Fibroblast of pulmonary artery (primary cell): ENCODE measurements around the gene CHRNA9.
"Not testable (repeated sequence)": the region's sequence is repeated elsewhere in the genome, so short reads cannot be mapped to it uniquely, and the experiment has no call there.

Experiments
- DNase-seq: peaks from one replicate; pipeline ENCODE4 v3.0.0-alpha.2; 2010; ENCODE audit warnings: low read depth
- H3K4me3 ChIP-seq: replicated peaks from 2 replicates; pipeline ENCODE4 v1.5.1; 2011; ENCODE audit warnings: low read depth, mild to moderate bottlenecking, control low read depth, low read length, moderate library complexity
- TF ChIP-seq, protein P1 (sequence below): IDR thresholded peaks from 2 replicates; pipeline ENCODE4 v1.5.1; 2011; ENCODE audit warnings: mild to moderate bottlenecking, control low read depth, low read length, inconsistent platforms; ENCODE audit errors: missing control alignments

The CHRNA9 gene

DNA sequence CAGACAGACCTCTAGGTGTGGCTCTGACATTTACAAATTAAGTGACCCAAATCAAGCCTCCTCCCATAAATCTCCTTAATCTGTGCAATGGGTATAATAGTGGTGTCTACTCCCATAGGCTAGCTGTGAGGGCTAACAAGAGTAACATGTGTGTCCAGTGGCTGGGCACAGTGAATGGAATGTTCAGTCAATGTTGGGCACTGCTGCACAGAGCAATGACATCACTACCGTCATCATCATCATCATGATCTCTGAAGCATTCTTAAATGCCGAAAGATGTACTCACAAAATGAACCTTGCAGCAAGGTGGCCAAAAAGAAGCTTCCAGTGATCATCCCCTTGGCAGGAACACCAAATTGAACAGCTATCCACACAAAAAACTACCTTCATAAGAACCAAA, 43.5 kb downstream of the CHRNA9 start:
- no peak for DNase-seq
- H3K4me3 ChIP-seq = no peak overlapping the region
- TF ChIP-seq, protein P1, sequence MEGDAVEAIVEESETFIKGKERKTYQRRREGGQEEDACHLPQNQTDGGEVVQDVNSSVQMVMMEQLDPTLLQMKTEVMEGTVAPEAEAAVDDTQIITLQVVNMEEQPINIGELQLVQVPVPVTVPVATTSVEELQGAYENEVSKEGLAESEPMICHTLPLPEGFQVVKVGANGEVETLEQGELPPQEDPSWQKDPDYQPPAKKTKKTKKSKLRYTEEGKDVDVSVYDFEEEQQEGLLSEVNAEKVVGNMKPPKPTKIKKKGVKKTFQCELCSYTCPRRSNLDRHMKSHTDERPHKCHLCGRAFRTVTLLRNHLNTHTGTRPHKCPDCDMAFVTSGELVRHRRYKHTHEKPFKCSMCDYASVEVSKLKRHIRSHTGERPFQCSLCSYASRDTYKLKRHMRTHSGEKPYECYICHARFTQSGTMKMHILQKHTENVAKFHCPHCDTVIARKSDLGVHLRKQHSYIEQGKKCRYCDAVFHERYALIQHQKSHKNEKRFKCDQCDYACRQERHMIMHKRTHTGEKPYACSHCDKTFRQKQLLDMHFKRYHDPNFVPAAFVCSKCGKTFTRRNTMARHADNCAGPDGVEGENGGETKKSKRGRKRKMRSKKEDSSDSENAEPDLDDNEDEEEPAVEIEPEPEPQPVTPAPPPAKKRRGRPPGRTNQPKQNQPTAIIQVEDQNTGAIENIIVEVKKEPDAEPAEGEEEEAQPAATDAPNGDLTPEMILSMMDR = no peak

DNA sequence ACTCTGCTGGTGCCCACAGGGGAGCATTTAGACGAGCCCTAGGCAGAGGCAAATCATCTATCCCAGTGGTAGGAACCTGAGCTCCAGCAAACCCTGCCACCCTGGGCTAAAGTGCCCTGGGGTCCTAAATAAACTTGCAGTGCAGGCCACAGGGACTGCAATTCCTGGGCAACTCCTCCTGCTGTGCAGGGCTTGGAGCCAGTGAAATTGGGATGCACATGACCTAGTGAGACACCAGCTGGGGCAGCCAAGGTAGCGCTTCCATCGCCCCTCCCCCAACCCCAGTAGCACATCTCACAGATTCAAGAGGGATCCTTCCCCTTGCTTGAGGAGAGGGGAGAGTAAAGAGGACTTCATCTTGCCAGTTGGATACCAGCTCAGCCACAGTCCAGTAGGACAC, 44.1 kb downstream of the CHRNA9 start:
- TF ChIP-seq, protein P1 = no peak
- DNase-seq = no peak
- H3K4me3 ChIP-seq = no peak overlapping the region

DNA sequence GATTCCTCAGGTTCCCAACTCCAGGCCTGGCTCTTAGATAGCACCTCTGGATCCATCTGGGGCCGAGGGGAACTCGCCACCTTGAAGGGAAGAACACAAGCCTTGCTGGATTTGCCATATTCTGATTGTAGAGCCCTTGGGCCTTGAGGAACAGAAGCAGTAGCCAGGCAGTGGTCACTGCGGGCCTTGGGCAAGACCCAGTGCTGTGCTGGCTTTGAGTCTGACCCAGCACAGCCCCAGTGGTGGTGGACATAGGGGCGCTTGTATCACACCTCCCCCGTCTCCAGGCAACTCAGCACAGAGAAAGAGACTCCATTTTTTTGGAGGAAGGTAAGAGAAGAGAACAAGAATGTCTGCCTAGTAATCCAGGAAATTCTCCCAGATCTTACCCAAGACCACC, 45.5 kb downstream of the CHRNA9 start:
- DNase-seq = no peak
- H3K4me3 ChIP-seq = no peak overlapping the region
- TF ChIP-seq, protein P1 = no peak

- peak; percentile 15 for DNase-seq
- TF ChIP-seq, protein P1 = no peak
These were observed 53.1 kb downstream of the CHRNA9 start for GRCh38 chr4:40388239-40388638.

GRCh38 chr4:40389986-40390385, 54.9 kb downstream of the CHRNA9 start:
- no peak overlapping the region for H3K4me3 ChIP-seq
- TF ChIP-seq, protein P1 = no peak
- no peak for DNase-seq

More at GRCh38 chr4:40388239-40388638, 53.1 kb downstream of the CHRNA9 start:
- H3K4me3 ChIP-seq = no peak overlapping the region

- not testable (repeated sequence) for DNase-seq, H3K4me3 ChIP-seq
These were observed 57.1 kb downstream of the CHRNA9 start for GRCh38 chr4:40392241-40392640.

- peak; percentile 23 for DNase-seq
- TF ChIP-seq, protein P1 = no peak
- no peak overlapping the region for H3K4me3 ChIP-seq
These were observed 59.1 kb downstream of the CHRNA9 start for GRCh38 chr4:40394236-40394635.
